Spleen (tissue), 11 donors: ENCODE data around the gene RAB6A. TPM values are rescaled to one million over a fixed set of nuclear protein-coding genes. Genes with fewer than 3 reads are reported as not detected.

Experiments
- DNase-seq: peaks from one replicate; pipeline ENCODE4 v3.0.0-alpha.2; 2020
- H3K27ac ChIP-seq, 8 donors: fragments of 200-600 bp; sonication (generic) in 7 of 8; 1 replicate in 4 of 8; 2 replicates in 4 of 8; pipeline versions ENCODE4 v1.5.0 to v1.8.0; 2016 to 2021; ENCODE audit warnings: inconsistent platforms in 4 of 8, mild to moderate bottlenecking in 4 of 8, moderate library complexity in 1 of 8
- H3K27me3 ChIP-seq, 7 donors: fragments of 200-600 bp; sonication (generic) in 6 of 7; replicated peaks in 1 of 7; 1 replicate in 4 of 7; 2 replicates in 3 of 7; pipeline versions ENCODE4 v1.5.0 to v1.8.0; 2016 to 2021; ENCODE audit warnings: inconsistent platforms in 3 of 7, mild to moderate bottlenecking in 1 of 7
- H3K36me3 ChIP-seq, 6 donors: fragments of 200-600 bp; sonication (generic) in 5 of 6; 1 replicate in 4 of 6; 2 replicates in 2 of 6; pipeline versions ENCODE4 v1.5.0 to v1.8.0; 2016 to 2021; ENCODE audit warnings: inconsistent platforms in 2 of 6
- H3K4me1 ChIP-seq, 6 donors: fragments of 200-600 bp; sonication (generic) in 5 of 6; 1 replicate in 3 of 6; 2 replicates in 3 of 6; pipeline versions ENCODE4 v1.5.0 to v1.8.0; 2016 to 2021; ENCODE audit warnings: inconsistent platforms in 3 of 6
- H3K4me3 ChIP-seq, 8 donors: fragments of 200-600 bp; sonication (generic) in 7 of 8; 1 replicate in 4 of 8; 2 replicates in 4 of 8; pipeline versions ENCODE4 v1.5.0 to v1.8.0; 2016 to 2021; ENCODE audit warnings: inconsistent platforms in 4 of 8, mild to moderate bottlenecking in 4 of 8, moderate library complexity in 2 of 8
- H3K9me3 ChIP-seq, 8 donors: fragments of 200-600 bp; sonication (generic) in 7 of 8; 1 replicate in 4 of 8; 2 replicates in 4 of 8; pipeline versions ENCODE4 v1.5.0 to v1.8.0; 2016 to 2021; ENCODE audit warnings: inconsistent platforms in 4 of 8
- POLR2A ChIP-seq, 3 donors: fragments of 450-650 bp; IDR thresholded peaks; one replicate each; pipeline ENCODE4 v1.5.1; 2017; ENCODE audit warnings: antibody characterized with exemption in 3 of 3, mild to moderate bottlenecking in 1 of 3
- POLR2AphosphoS5 ChIP-seq, 3 donors: sonication (generic); formaldehyde crosslinking; IDR thresholded peaks; one replicate each; pipeline ENCODE4 v1.5.1; 2017; ENCODE audit warnings: antibody characterized with exemption in 3 of 3
- WGBS, 5 donors: extraction: QIAGEN DNeasy Blood & Tissue Kit in 3 of 5; methylation state at CpG; one replicate each; pipeline versions ENCODE4 v1.1.5 to v1.1.7; 2013 to 2018; 5-methylcytosine and 5-hydroxymethylcytosine counted together
- intact Hi-C: fragments of 100-400 bp; cut with DNase I; formaldehyde crosslinking; loops from one replicate; pipeline ENCODE4 v1.15.0; 2023; ENCODE audit warnings: low total_unique reads
- polyA plus RNA-seq, 3 donors: library from polyadenylated mRNA; stranded (reverse); fragments of 200-250 nt; gene quantifications; one replicate each; pipeline ENCODE4 v1.2.1, GENCODE V29; 2013
- total RNA-seq, 7 donors: library from RNA; depleted of rRNA in 3 of 7; stranded (reverse); fragments of >200 nt in 3 of 7; fragmentation: NEBNext Ultra II Directional in 4 of 7; extraction: Animal tissue kit (Norgen Biotek cat#: 25700) in 4 of 7; gene quantifications; one replicate each; pipeline versions ENCODE4 v1.1.0 to v1.2.1, GENCODE V29; 2016 to 2021
- TF ChIP-seq, protein P1 (sequence below), 11 experiments: fragments of 200-600 bp in 7 of 11; fragments of 450-650 bp in 4 of 11; sonication (generic) in 4 of 11; IDR thresholded peaks in 8 of 11; conservative IDR thresholded peaks in 3 of 11; 1 replicate in 7 of 11; 2 replicates in 4 of 11; pipeline versions ENCODE4 v1.4.0 to v1.8.0; 2016 to 2021; ENCODE audit warnings: antibody characterized with exemption in 11 of 11, inconsistent platforms in 4 of 11, mild to moderate bottlenecking in 1 of 11
- donor health status: healthy with polysubstance abuse.
- donor health status: DM: no; HTN: no; CAD: no; lungs with moderate emphysema.
- donor health status: DM: no; HTN: no; CAD: no.
- donor health status: Bipolar disorder and iron deficiency.
- donor health status: healthy.
- donor health status: DM: no; HTN: no; CAD: no.
- donor health status: DM: yes; HTN: yes; CAD: no.

Gene RAB6A
- total and polyA plus RNA-seq, 10 donors = 25.7 to 144 (median 97.4) TPM

DNA sequence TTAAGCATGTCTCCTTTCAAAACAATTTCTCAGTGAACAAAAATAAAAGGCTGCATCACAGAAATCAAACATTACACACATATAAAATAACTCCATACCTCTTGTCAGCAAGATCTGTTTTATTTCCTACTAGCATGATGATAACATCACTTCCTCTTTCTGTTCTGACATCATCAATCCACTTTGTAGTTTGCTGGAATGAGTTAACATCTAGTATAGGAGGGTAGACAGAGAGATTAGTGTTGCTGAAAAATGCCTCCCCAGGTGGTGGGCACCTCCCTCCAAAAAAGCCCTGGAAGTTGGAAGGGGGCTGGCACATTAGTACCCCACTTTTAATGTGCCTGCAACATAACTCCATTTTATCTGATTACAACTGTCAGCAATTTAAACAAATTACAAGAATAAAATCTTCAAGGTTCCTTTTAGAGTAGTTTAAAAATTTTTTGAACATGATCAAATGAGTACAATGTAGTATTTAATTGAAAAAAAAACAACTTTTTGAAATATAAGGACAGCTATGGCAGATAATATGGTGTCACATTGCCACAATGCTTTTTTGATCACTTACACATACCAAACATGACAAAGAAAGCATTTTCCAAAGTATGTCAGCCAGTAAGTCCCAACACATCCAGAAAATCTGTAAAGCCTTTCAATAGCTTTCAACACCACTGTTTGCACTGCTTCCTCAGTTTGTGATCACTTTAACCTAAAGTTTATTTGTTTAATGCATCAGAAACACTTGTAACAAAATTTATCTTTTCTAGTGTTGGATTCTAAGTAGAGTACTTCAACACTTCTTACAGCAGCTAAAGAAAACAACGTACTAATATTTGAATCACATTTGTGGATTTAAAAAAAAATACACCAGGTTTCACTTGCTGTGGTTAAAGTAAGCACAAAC lies 44.5 kb downstream of the RAB6A start:
- Histone ChIP-seq H3K4me1 (peaks cover 0 to 8% (median 1%) of the 10 kb centered on the region in 6 donors), H3K27me3 (no peaks in the 10 kb centered on the region), H3K36me3 (peaks cover 0 to 84% (median 28%) of the 10 kb centered on the region in 6 donors), H3K9me3 (no peaks in the 10 kb centered on the region), H3K4me3 (no peak overlapping the region), H3K27ac (peak overlapping the region in 2 of 8 donors; percentile 1)
- DNase-seq = no peak
- WGBS, 5 donors = 73 to 92% (median 84%) methylated on average over 1 of the region's 1 CpG
- intact Hi-C loops = no loop called here
- TF ChIP-seq, protein P1, sequence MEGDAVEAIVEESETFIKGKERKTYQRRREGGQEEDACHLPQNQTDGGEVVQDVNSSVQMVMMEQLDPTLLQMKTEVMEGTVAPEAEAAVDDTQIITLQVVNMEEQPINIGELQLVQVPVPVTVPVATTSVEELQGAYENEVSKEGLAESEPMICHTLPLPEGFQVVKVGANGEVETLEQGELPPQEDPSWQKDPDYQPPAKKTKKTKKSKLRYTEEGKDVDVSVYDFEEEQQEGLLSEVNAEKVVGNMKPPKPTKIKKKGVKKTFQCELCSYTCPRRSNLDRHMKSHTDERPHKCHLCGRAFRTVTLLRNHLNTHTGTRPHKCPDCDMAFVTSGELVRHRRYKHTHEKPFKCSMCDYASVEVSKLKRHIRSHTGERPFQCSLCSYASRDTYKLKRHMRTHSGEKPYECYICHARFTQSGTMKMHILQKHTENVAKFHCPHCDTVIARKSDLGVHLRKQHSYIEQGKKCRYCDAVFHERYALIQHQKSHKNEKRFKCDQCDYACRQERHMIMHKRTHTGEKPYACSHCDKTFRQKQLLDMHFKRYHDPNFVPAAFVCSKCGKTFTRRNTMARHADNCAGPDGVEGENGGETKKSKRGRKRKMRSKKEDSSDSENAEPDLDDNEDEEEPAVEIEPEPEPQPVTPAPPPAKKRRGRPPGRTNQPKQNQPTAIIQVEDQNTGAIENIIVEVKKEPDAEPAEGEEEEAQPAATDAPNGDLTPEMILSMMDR (IDR thresholded peaks at IDR 0.05 in 8 of 11, conservative IDR thresholded peaks at IDR 0.05 in 3 of 11) = no peak
- TF ChIP-seq POLR2AphosphoS5 (IDR thresholded peaks at IDR 0.05) = no peak
- no peak for TF ChIP-seq POLR2A (IDR thresholded peaks at IDR 0.05)

DNA sequence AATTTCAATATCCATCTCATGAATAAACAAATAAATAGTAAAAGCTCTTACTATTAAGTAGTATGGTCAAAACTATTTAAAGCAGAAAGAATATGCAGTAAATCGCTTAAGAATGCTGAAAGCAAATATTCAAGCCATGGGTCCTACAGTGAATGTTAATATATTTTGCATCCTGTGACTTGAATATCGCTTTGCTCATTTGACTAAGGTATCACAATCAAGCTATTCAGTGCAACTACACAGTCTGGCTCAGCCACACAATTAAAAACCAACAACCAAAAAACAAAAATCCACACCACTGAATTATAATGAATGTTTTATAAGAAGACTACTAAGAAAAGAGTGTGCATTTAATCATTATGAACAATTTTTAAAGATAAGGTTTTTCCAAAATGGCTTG lies 45.3 kb downstream of the RAB6A start:
- no peak for DNase-seq
- Histone ChIP-seq H3K27me3 (no peaks in the 10 kb centered on the region), H3K27ac (no peak overlapping the region), H3K4me1 (peaks cover 0 to 8% (median 1%) of the 10 kb centered on the region in 6 donors), H3K9me3 (no peaks in the 10 kb centered on the region), H3K36me3 (peaks cover 0 to 88% (median 36%) of the 10 kb centered on the region in 6 donors), H3K4me3 (no peak overlapping the region)
- 96 to 99% (median 98%) methylated on average over 2 of the region's 2 CpGs for WGBS, 5 donors
- TF ChIP-seq POLR2A (IDR thresholded peaks at IDR 0.05) (no peak), POLR2AphosphoS5 (IDR thresholded peaks at IDR 0.05) (no peak)
- TF ChIP-seq, protein P1 (IDR thresholded peaks at IDR 0.05 in 8 of 11, conservative IDR thresholded peaks at IDR 0.05 in 3 of 11) = no peak
- intact Hi-C loops = no loop called here

DNA sequence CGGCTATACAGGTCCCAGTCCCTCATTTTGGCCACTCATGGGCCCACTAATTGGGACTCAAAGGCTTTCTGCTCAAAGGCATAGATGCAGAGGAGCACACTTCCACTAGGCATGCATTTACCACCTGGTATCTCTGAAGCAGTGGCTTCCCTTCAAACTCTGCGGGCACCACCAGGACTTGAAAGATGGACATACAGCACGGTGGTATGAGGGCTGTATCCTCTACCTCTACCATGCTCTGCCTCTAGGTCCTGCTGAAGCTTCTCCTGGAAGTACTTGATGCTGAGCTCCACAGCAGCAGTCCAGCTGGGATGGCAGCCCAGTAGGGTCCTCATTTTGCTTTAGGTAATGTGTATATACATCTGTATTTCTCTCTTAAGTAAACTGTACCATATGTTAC lies 49.9 kb downstream of the RAB6A start:
- H3K4me3 ChIP-seq = no peak overlapping the region
- 77 to 98% (median 95%) methylated on average over 3 of the region's 3 CpGs for WGBS, 5 donors
- H3K9me3 ChIP-seq = no peaks in the 10 kb centered on the region
- no peak for DNase-seq
- H3K27me3 ChIP-seq = no peaks in the 10 kb centered on the region
- H3K27ac ChIP-seq = no peak overlapping the region
- peaks cover 0 to 3% (median under 1%) of the 10 kb centered on the region in 6 donors for H3K4me1 ChIP-seq
- H3K36me3 ChIP-seq = peaks cover 0 to 86% (median 38%) of the 10 kb centered on the region in 6 donors
- intact Hi-C loops = no loop called here
- TF ChIP-seq POLR2A (IDR thresholded peaks at IDR 0.05) (no peak), POLR2AphosphoS5 (IDR thresholded peaks at IDR 0.05) (no peak)
- TF ChIP-seq, protein P1 (IDR thresholded peaks at IDR 0.05 in 8 of 11, conservative IDR thresholded peaks at IDR 0.05 in 3 of 11) = no peak

DNA sequence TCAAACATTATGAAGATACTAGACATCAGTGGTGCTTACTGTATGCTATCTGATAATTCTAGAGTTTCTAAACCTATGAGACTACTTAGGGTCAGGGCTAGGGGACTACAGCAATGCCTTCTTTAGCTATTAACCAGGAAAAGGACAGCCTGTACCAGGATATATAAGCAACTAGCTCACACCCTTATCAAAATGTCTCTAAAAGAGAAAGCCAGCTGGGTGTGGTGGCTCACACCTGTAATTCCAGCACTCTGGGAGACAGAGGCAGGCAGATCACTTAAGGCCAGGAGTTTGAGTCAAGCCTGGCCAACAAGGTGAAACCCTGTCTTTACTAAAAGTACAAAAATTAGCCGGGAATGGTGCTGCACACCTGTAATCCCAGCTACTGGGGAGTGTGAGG lies 55.8 kb downstream of the RAB6A start:
- 95 to 100% (median 100%) methylated on average over 1 of the region's 1 CpG for WGBS, 5 donors
- Histone ChIP-seq H3K9me3 (no peaks in the 10 kb centered on the region), H3K4me1 (no peaks in the 10 kb centered on the region), H3K27me3 (no peaks in the 10 kb centered on the region), H3K36me3 (peaks cover 0 to 90% (median 59%) of the 10 kb centered on the region in 6 donors), H3K27ac (no peak overlapping the region), H3K4me3 (no peak overlapping the region)
- no peak for TF ChIP-seq POLR2A (IDR thresholded peaks at IDR 0.05)
- TF ChIP-seq, protein P1 (IDR thresholded peaks at IDR 0.05 in 8 of 11, conservative IDR thresholded peaks at IDR 0.05 in 3 of 11) = no peak
- TF ChIP-seq POLR2AphosphoS5 (IDR thresholded peaks at IDR 0.05) = no peak
- intact Hi-C loops = no loop called here
- DNase-seq = no peak
